SK-N-SH (cell line): ENCODE measurements around the gene CCL26. TPM values are rescaled to one million over a fixed set of nuclear protein-coding genes. Genes with fewer than 3 reads are reported as not detected.

Experiments used
- CTCF ChIA-PET: fragments of 300-600, 350-600 bp; formaldehyde crosslinking; extraction: SDS; loops from one replicate; lab custom pipeline; 2021; lab: Yijun Ruan, JAX
- POLR2A ChIA-PET: fragments of 350-600 bp; sonication (Branson Sonifier 250); formaldehyde crosslinking; extraction: SDS; loops from one replicate; lab custom pipeline; 2020; ENCODE audit warnings: antibody characterized with exemption, inconsistent platforms; lab: Yijun Ruan, JAX
- DNase-seq: peaks from one replicate; pipeline ENCODE4 v3.0.0; 2012
- H2AFZ ChIP-seq: fragments of 200-600 bp; sonication (generic); 2 replicates; pipeline ENCODE4 v1.8.1; 2016; ENCODE audit warnings: antibody characterized with exemption, mild to moderate bottlenecking, low read depth
- H3F3A ChIP-seq: fragments of 200-600 bp; sonication (generic); replicated peaks from 2 replicates; pipeline ENCODE3; 2016; ENCODE audit warnings: antibody characterized with exemption, mild to moderate bottlenecking; ENCODE audit not compliant: insufficient read depth
- H3K27ac ChIP-seq, 2 experiments: fragments of 200-500 bp in 1 of 2; fragments of 200-600 bp in 1 of 2; sonication (Bioruptor generic) in 1 of 2; sonication (generic), shearing (Covaris generic) in 1 of 2; 2 replicates each; pipeline versions ENCODE4 v1.5.1 to v1.6.1; 2014 to 2016; ENCODE audit warnings: low read depth in 2 of 2, inconsistent platforms in 1 of 2, low read length in 1 of 2, mild to moderate bottlenecking in 1 of 2, mixed read lengths in 1 of 2
- H3K27me3 ChIP-seq: fragments of 200-600 bp; sonication (generic), shearing (Covaris generic); 2 replicates; pipeline ENCODE4 v1.6.1; 2016; ENCODE audit warnings: mixed run types; ENCODE audit not compliant: insufficient read depth
- H3K36me3 ChIP-seq, 2 experiments: fragments of 200-500 bp in 1 of 2; fragments of 200-600 bp in 1 of 2; sonication (Bioruptor generic) in 1 of 2; sonication (generic) in 1 of 2; replicated peaks in 1 of 2; 2 replicates each; pipeline versions ENCODE3 to v1.5.1; 2014 to 2016; ENCODE audit warnings: low read length in 1 of 2, mild to moderate bottlenecking in 1 of 2; ENCODE audit not compliant: insufficient read depth in 2 of 2, control insufficient read depth in 1 of 2
- H3K4me1 ChIP-seq, 2 experiments: fragments of 200-500 bp in 1 of 2; fragments of 200-600 bp in 1 of 2; sonication (Bioruptor generic) in 1 of 2; sonication (generic), shearing (Covaris generic) in 1 of 2; 2 replicates each; pipeline versions ENCODE4 v1.5.1 to v1.6.1; 2014 to 2016; ENCODE audit warnings: low read depth in 1 of 2, low read length in 1 of 2, mixed run types in 1 of 2; ENCODE audit not compliant: insufficient read depth in 2 of 2, control insufficient read depth in 1 of 2
- H3K4me2 ChIP-seq: fragments of 200-600 bp; sonication (generic), shearing (Covaris generic); 2 replicates; pipeline ENCODE4 v1.6.1; 2017; ENCODE audit warnings: mixed run types
- H3K4me3 ChIP-seq, 2 experiments: fragments of 200-500 bp in 1 of 2; fragments of 200-600 bp in 1 of 2; sonication (Bioruptor generic) in 1 of 2; sonication (generic), shearing (Covaris generic) in 1 of 2; 2 replicates each; pipeline versions ENCODE4 v1.5.1 to v1.8.1; 2014 to 2016; ENCODE audit warnings: low read depth in 2 of 2, inconsistent platforms in 1 of 2, low read length in 1 of 2, mild to moderate bottlenecking in 1 of 2, mixed read lengths in 1 of 2, moderate library complexity in 1 of 2
- H3K79me2 ChIP-seq: fragments of 200-600 bp; sonication (generic); 2 replicates; pipeline ENCODE4 v1.8.1; 2017; ENCODE audit warnings: mild to moderate bottlenecking; ENCODE audit not compliant: insufficient read depth
- H3K9ac ChIP-seq: fragments of 200-600 bp; sonication (generic); 2 replicates; pipeline ENCODE4 v1.6.1; 2017; ENCODE audit warnings: mixed run types
- H3K9me2 ChIP-seq: fragments of 200-600 bp; sonication (generic); 2 replicates; pipeline ENCODE4 v1.6.1; 2017; ENCODE audit warnings: mixed run types
- H3K9me3 ChIP-seq: fragments of 200-600 bp; sonication (generic); 2 replicates; pipeline ENCODE4 v1.6.1; 2017; ENCODE audit warnings: mixed run types, mild to moderate bottlenecking, moderate library complexity
- H4K20me1 ChIP-seq: fragments of 200-600 bp; sonication (generic); 2 replicates; pipeline ENCODE4 v1.6.1; 2017; ENCODE audit warnings: mild to moderate bottlenecking, mixed run types; ENCODE audit not compliant: insufficient read depth
- CHD2 ChIP-seq: fragments of 150-350 bp; IDR thresholded peaks from 2 replicates; pipeline ENCODE4 v1.6.1; 2018; ENCODE audit warnings: low read length; ENCODE audit not compliant: partially characterized antibody
- EZH2phosphoT487 ChIP-seq: fragments of 200-600 bp; sonication (generic); IDR thresholded peaks from 2 replicates; pipeline ENCODE4 v1.6.1; 2017; ENCODE audit warnings: low read depth, mixed run types, mild to moderate bottlenecking, antibody characterized with exemption, moderate library complexity, borderline replicate concordance
- MEF2A ChIP-seq: IDR thresholded peaks from 2 replicates; pipeline ENCODE4 v1.4.0; 2012; ENCODE audit warnings: low read depth, borderline replicate concordance
- NRF1 ChIP-seq: IDR thresholded peaks from 2 replicates; pipeline ENCODE4 v1.6.1; 2012; ENCODE audit warnings: low read depth, mild to moderate bottlenecking, low read length
- RAD21 ChIP-seq: IDR thresholded peaks from 2 replicates; pipeline ENCODE4 v1.6.1; 2012; ENCODE audit warnings: mild to moderate bottlenecking, low read length
- RXRA ChIP-seq: IDR thresholded peaks from 2 replicates; pipeline ENCODE4 v1.4.0; 2012; ENCODE audit warnings: low read depth, mild to moderate bottlenecking, borderline replicate concordance
- whole genome bisulfite sequencing: methylation state at CpG from one replicate; pipeline ENCODE4 v1.1.6; 2017; ENCODE audit warnings: low lambda C conversion rate; 5-methylcytosine and 5-hydroxymethylcytosine counted together
- polyA plus RNA-seq, 3 experiments: library from polyadenylated mRNA; depleted of rRNA; stranded (reverse); fragments of >200 nt; gene quantifications; 2 replicates each; pipeline ENCODE4 v1.2.3, GENCODE V29; 2012
- TF ChIP-seq, protein P1 (sequence below): IDR thresholded peaks from 2 replicates; pipeline ENCODE4 v1.6.1; 2012; ENCODE audit warnings: mild to moderate bottlenecking, low read depth, low read length, moderate library complexity
- TF ChIP-seq, protein P2 (sequence below): fragments of 150-350 bp; IDR thresholded peaks from 2 replicates; pipeline ENCODE4 v1.6.1; 2017; ENCODE audit warnings: antibody characterized with exemption, low read length, low read depth, borderline replicate concordance

The CCL26 gene
- polyA plus RNA-seq, 1 of the 3 experiments (the other 2 are of a cell fraction) = not detected

DNA sequence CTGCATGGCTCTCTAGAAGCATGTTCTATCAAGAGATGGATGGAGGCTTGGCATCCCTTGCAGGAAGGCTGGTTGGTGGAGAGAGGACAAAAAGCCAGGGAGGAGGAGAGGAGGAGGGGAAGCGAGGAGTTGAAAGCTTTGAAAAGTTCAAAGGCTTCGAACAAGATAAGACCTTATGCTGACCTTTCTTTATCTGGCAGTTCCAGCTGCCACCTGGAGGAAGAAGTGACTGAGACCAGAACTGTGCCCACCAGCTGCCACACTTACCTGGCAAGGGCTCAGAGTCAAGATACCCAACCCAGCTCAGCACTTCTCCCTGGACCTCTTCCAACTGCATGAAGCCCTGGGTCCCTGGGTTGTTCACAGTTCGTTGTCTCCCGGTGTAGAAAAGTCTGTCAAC lies 26.8 kb upstream of the CCL26 start:
- CTCF ChIA-PET = interaction anchor here (0.7 to 1.0 kb wide), 3 partner anchors 36 to 221 kb away, joined by 3 to 5 read pairs (median 4); no protein-coding TSS in a partner anchor
- H3K27me3 ChIP-seq = peaks cover 38% of the 10 kb centered on the region
- no peak overlapping the region for H3K4me3 ChIP-seq
- POLR2A ChIA-PET = interaction anchor here (0.6 kb wide), 1 partner anchor 1218 kb away, joined by 3 read pairs; no protein-coding TSS in a partner anchor
- no peak for DNase-seq
- H3K9me2 ChIP-seq = no peaks in the 10 kb centered on the region
- no peaks in the 10 kb centered on the region for H3K9me3 ChIP-seq
- no peaks in the 10 kb centered on the region for H3K79me2 ChIP-seq
- no peaks in the 10 kb centered on the region for H3F3A ChIP-seq
- WGBS = 63% methylated on average over 4 of the region's 4 CpGs
- H3K27ac ChIP-seq = no peak overlapping the region
- no peak overlapping the region for H3K4me2 ChIP-seq
- no peak overlapping the region for H3K9ac ChIP-seq
- TF ChIP-seq RXRA = no peak
- TF ChIP-seq, protein P1, sequence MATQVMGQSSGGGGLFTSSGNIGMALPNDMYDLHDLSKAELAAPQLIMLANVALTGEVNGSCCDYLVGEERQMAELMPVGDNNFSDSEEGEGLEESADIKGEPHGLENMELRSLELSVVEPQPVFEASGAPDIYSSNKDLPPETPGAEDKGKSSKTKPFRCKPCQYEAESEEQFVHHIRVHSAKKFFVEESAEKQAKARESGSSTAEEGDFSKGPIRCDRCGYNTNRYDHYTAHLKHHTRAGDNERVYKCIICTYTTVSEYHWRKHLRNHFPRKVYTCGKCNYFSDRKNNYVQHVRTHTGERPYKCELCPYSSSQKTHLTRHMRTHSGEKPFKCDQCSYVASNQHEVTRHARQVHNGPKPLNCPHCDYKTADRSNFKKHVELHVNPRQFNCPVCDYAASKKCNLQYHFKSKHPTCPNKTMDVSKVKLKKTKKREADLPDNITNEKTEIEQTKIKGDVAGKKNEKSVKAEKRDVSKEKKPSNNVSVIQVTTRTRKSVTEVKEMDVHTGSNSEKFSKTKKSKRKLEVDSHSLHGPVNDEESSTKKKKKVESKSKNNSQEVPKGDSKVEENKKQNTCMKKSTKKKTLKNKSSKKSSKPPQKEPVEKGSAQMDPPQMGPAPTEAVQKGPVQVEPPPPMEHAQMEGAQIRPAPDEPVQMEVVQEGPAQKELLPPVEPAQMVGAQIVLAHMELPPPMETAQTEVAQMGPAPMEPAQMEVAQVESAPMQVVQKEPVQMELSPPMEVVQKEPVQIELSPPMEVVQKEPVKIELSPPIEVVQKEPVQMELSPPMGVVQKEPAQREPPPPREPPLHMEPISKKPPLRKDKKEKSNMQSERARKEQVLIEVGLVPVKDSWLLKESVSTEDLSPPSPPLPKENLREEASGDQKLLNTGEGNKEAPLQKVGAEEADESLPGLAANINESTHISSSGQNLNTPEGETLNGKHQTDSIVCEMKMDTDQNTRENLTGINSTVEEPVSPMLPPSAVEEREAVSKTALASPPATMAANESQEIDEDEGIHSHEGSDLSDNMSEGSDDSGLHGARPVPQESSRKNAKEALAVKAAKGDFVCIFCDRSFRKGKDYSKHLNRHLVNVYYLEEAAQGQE = no peak
- H3K36me3 ChIP-seq = no peaks in the 10 kb centered on the region
- H4K20me1 ChIP-seq = no peaks in the 10 kb centered on the region
- no peak overlapping the region for H2AFZ ChIP-seq
- no peaks in the 10 kb centered on the region for H3K4me1 ChIP-seq

GRCh38 chr7:75796420-75796819 lies 24.4 kb upstream of the CCL26 start:
- Histone ChIP-seq H3K36me3 (no peaks in the 10 kb centered on the region), H3K27ac (no peak overlapping the region), H3F3A (no peaks in the 10 kb centered on the region), H3K9ac (no peak overlapping the region), H3K9me3 (no peaks in the 10 kb centered on the region), H3K4me2 (no peak overlapping the region), H3K9me2 (no peaks in the 10 kb centered on the region), H3K4me3 (no peak overlapping the region), H3K4me1 (no peaks in the 10 kb centered on the region), H2AFZ (no peak overlapping the region), H3K79me2 (no peaks in the 10 kb centered on the region), H3K27me3 (peaks cover 43% of the 10 kb centered on the region), H4K20me1 (no peaks in the 10 kb centered on the region)
- no peak for DNase-seq
- 59% methylated on average over 6 of the region's 6 CpGs for WGBS
- TF ChIP-seq EZH2phosphoT487 = no peak
- TF ChIP-seq MEF2A = no peak
- TF ChIP-seq RAD21 = no peak
- no peak for TF ChIP-seq NRF1
- TF ChIP-seq, protein P2, sequence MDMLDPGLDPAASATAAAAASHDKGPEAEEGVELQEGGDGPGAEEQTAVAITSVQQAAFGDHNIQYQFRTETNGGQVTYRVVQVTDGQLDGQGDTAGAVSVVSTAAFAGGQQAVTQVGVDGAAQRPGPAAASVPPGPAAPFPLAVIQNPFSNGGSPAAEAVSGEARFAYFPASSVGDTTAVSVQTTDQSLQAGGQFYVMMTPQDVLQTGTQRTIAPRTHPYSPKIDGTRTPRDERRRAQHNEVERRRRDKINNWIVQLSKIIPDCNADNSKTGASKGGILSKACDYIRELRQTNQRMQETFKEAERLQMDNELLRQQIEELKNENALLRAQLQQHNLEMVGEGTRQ = no peak
- no peak for TF ChIP-seq CHD2
- ChIA-PET CTCF (interaction anchor here (0.6 to 1.3 kb wide), 2 partner anchors 34 to 124 kb away, joined by 3 to 6 read pairs; no protein-coding TSS in a partner anchor), POLR2A (no interaction called here)
